GM18519 (cell line): ENCODE measurements around the gene CLPX.
"Not testable (repeated sequence)": the region's sequence is repeated elsewhere in the genome, so short reads cannot be mapped to it uniquely, and the experiment has no call there.

ENCODE experiments used
- ATAC-seq: cut with Tn5 transposase; IDR thresholded peaks from one replicate; pipeline ENCODE4 v1.9.1; 2021; ENCODE audit warnings: mild to moderate bottlenecking, moderate library complexity; ENCODE audit not compliant: unreplicated experiment, low FRiP score

Gene CLPX

DNA sequence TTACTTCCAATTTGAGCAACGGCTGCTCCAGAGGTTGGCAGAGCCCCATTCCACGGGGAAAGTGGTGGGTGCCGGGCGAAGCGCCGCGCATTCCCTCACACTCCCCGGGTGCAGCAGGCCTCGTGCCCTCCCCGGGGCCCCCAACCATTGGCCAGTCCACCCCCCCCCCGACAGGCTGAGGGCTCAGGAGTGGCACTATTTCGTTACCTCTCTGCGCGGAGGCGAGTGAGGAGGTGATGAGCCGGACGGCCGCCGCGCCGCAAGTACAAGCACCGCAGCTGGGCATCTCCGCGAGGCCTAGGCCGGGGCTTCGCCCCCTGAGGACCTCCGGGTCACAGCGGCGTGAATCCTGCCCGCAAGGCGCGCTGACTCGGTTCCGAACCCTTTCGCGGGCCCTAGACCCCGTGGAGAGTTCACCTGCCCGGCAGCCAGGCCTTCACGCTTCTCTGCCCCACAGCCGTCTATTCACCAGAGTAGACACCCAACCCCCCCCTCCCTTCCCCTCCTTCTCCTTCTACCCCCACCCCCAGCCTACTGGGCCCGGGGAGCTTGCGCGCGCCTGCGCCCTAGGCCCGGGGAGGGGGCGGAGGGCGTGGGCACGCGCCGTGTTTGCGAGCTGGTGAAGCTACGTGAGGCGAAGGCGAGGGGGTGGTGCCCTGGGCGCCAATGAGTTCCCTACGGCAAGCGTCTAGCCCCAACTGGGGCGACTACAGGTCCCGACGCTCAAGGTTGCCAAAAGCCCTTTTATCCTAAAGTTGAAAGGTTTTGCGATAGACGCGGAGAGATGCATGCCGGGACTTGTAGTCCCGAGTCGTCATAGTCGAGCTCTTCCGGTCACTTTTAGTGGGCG, at the start of gene CLPX:
Gene CLPX, minus strand, starts transcription at position 475 of the 850 bp plus-strand sequence. Its CDS starts 189 bp downstream, at position 286.
- peak; percentile 61 for ATAC-seq

DNA sequence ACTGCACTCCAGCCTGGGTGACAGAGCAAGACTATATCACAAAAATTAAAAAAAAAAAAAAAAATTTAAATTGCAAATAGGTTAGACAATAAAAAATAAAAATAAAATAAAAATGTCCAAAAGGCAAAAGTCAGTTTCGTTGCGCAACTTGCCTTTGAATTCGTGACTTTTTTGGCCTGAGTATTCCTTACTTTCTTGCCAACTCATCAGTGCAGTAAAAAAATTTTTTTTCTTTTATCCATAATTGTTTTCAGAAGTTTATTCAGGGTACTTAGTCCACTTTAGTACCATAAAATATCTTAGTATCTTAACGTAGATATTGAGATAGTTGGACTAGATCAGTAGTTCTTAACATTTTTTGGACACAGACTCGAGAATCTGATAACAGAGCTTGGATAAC, 48.6 kb upstream of the CLPX start:
- no peak for ATAC-seq

DNA sequence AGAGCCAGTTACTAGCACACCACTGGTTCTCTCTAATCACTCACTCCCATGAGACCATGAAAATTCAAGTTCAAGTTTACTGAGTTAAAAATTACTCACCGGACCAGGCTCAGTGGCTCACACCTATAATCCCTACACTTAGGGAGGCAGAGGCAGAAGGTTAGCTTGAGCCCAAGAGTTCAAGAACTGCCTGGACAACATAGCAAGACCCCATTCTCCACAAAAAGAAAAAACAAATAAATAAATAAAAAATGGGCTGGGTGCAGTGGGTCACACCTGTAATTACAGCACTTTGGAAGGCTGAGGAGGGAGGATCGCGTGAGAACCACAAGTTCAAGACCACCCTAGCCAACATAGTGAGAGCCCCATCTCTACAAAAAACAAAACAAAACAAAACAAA, 47.4 kb upstream of the CLPX start:
- no peak for ATAC-seq

DNA sequence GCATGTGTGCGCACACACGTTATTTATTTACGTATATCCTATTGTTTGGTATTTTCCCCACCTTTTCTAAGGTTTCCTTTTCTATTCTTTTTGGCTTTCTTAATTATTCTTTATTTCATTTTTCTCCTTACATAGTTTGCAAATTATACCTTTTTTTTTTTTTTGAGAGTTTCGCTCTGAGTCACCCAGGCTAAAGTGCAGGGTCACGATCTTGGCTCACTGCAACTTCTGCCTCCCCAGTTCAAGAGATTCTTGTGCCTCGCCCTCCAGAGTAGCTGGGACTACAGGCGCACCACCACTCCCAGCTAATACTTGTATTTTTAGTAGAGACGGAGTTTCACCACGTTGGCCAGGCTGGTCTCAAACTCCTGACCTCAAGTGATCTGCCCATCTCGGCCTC, 46.2 kb upstream of the CLPX start:
- no peak for ATAC-seq

DNA sequence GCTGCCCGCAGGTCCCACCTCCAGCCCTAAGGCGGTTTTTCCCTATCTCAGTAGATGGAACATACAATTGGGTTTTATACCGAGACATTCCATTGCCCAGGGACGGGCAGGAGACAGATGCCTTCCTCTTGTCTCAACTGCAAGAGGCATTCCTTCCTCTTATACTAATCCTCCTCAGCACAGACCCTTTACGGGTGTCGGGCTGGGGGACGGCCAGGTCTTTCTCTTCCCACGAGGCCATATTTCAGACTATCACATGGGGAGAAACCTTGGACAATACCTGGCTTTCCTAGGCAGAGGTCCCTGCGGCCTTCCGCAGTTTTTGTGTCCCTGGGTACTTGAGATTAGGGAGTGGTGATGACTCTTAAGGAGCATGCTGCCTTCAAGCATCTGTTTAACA, 41.8 kb upstream of the CLPX start:
- ATAC-seq, result not testable (repeated sequence)

DNA sequence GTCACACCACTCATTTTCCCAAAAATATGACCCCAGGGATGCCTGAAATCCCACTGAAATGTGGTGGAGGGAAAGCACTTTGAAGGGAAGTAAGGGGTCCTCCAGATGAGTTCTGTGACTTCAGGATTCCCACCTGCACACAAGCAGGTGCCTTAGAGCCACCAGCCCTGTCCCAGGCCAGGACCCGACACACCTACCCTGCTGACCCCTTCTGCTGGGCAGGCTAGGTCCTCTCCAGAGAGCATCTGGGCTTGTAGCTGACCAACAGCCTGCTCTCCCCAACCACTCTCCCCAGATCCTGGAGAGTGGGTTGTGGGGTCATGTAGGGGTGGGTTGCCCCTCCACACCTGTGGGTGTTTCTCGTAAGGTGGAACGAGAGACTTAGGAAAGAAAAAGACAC, 41.1 kb upstream of the CLPX start:
- ATAC-seq, result no peak

DNA sequence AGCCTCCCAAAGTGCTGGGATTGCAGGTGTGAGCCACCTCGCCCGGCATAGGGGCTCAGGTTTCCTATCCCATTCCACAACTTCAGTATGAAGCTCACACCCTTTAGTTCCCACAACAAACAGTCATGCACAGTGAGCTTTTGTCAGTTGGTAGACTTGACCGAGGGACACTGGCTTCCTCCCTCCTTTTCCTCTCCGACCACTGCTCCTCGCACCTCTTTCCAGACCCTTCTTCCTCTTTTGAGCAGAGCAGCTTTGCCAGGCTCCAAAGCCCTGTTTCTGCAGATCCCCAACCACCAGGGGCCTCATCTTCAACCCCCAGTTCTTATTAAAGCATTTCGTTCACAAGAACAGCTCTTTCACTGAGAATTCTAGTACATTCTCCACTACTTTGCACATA, 38.9 kb upstream of the CLPX start:
- no peak for ATAC-seq

DNA sequence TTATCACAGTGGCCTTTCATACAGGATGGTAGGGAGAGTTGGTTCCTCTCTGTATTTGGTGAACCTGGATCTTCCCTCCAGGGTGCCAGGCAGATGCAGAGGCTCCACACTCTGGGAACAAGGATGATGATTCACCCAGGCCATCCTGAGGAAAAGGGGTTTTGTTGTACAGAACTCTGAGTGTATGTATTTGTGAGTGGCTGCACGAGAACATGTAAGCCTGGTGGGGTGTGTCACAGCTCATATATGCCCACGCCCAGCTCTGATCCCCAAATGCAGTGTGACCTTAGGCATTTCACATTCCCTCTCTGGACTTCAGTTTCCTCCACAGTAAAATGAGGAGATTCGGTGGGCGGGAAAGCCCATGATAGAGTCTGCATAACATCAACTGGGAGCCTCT, 37.7 kb upstream of the CLPX start:
- ATAC-seq, result no peak

DNA sequence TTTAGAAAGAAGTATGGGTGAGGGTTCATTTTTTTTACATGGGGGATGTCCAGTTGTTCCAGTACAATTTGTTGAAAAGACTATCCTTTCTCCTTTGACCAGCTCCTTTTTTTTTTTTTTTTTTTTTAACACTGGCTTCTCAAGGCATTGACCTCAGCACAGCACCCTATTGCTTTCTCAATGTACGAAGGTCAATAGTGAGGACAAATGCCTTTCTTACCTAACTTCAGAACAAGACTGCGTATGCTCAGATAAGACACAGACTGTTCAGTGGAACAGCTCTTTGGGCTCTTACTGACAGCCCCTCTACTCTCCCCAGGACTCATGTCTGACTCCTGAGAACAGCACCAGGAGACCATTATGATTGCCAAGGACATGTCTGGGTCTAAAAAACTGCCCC, 36.6 kb upstream of the CLPX start:
- ATAC-seq, result no peak

DNA sequence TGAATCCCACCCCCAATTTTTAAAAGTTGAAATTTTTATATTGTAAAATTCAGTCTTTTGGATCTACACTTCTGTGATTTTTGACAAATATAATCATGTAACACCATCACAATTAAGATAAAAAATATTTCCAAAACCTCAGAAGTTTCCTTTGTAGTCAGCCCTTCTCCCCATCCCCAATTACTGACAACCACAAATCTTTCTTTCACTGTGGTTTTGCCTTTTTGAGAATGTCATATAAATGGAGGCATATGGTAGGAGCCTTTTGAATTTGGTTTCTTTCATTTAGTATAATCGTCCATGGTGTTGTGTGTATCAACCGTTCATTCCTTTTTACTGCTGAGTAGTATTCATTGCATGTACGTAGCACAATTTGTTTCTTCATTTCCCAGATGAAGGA, 34.0 kb upstream of the CLPX start:
- no peak for ATAC-seq

DNA sequence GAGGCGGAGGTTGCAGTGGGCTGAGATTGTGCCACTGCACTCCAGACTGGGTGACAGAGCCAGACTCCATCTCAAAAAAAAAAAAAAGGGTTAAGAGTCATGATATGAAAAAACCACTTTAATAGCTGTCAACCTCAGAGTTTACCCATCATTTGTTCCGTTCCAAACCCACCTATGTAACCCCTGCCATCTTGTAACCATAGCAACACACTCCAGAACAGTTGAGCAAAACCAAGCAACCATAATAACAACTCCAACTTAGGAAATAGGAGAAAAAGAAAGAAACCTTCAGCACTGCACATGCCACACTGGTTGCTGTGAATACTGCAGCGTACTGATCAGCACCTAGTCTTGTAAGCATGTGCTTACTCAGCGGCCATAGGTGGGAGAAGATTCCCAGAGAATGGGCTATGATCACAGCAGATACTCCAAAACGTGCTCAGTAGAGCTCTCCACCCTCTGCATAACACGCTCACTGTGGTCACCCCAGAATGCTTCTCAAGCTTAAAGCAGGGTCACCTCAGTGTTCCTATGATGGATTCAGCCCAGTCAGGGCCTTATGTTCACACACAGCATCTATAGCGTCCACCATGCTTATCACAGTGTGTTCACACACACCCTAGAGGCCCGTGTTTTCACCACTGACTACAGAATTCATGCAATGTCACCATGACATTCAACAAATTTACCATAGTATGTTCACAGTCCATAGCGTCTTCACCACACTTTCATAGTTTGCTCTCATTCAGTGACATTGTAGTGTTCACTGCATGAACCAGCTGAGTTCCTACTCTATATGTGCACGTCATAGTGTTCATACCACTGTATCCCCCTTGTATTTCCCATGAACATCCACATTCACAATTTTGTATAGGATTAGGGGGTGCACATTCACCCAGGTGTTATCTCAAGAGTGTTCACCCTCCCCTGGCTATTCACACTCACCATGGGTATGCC, 32.7 kb upstream of the CLPX start:
- no peak for ATAC-seq

DNA sequence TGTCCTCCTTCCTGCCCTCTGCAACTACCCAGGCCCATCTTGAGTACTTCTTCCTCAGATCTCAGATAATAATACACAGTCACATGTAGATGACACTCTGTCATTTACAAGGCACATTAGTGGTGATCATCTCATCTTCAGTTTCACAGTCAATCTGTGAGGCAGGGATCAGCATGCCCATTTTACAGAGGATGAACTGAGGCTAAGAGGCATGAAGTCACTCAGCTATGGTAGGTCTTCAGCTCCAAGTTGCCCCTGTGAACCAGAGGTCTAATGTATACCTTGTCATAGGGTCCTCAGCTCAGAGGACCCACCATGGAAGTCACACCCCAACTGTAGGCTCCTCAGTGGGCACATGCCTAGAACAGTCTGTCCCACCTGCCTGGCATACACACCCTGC, 30.4 kb upstream of the CLPX start:
- ATAC-seq, result no peak

DNA sequence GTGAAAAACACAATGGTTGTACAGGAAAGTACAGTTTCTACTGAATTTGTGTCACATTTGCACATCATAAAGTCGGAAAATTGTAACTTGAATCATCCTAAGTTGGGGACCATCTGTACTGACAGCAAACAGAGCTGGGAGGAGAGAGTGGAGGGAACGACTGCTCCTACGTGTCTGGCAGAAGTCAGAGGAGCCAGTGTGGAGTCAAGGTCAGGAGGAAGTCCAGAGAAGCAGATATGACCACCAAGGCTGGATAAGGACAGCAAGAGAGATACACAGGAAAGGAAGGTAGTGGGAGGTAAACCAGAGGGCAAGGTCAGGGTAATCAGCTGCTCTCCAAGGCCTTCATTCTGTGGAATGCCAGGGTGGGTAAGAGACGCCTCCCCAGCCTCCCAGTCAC, 28.9 kb upstream of the CLPX start:
- no peak for ATAC-seq

DNA sequence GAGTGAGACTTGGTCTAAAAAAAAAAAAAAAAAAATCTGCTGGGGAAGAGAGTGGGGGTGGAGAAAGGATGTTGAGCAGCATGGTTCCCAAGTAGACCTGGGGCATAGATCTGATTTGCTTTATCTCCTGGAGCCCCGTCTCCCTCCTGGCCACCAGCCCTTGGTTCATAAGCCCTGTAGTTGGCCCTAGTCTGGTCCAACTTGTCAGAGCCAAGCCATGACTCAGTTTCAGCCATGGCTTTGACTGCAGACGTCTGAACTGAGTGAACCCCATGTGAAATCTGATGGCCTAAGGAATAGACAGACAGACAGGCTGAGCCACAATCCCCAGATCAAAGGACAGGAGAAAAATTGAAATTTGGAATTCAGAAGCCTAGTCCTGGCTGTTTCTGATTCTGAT, 28.1 kb upstream of the CLPX start:
- ATAC-seq, result no peak

DNA sequence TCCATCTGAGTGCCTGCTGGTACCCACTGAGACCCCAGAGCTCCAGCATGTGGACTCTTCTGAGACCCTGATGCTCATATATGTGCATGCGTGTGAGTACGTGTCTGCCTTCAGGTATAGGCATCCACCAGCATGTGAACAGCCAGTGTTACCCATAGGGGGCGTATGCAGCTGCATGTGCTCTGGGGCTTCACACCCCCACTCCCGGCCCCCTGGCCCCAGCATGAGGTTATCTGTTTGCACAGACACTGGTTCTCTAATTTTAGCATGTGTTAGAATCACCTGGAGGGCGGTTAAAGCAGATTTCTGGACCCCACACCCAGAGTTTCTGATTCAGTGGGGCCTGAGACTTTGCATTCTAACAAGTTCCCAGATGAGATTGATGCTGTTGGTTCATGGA, 27.0 kb upstream of the CLPX start:
- ATAC-seq, result no peak

DNA sequence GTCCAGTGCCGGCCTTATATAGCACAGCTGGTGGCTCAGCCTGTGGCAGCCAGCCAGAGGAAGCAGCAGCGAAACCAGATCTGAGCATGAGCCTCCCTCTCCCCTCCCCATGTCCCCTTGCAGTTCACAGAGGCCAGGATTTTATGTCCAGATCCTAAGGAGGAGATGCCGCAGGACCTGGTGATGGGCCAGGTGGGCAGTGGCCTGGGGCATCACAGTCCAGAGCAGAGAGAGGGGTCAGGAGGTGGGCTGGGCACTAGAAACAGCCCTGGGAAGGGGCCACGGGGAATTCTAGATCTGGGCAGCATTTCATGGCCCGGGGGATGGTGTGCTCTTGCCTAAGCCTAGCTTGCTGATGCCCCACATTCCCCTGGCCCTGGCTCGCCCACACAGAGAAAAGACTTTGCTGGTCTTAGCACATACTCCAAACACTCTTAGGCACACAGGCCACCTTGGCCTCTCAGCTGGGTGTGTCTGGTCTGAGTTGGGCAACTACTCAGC, 26.4 kb upstream of the CLPX start:
- no peak for ATAC-seq

DNA sequence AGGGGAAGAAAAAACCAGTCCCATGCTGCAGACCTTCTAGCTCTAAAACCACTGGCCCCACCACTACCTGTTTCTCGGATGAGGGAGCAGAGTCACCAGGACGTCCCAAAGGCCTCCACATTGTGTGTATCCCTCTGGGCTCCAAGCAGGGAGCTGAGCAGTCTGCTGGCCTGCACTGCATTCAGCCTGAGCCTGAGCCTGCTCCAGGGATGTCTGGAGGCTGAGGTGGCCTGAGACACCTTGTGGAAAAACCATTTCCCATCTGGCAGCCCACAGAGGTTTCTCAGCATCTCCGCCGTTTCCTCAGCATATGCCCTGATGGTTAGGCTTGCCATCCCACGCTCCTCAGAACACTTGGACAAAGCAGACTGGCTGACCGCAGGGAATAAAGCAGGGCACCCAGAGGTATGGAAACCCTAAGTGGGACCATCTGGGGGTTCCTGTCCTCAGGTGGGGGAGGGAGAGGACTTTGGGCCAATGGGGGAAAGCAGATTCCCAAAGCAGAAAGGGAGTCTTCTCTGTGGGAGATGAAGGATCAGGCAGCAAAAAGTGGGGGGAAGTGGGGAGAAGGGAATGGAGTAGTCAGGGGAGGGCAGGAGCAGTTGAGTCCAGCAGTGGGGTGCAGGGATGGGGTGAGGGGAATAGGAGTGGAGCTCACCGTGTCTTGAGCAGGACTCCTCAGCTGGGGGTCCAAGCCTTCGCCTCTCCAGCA, 25.8 kb upstream of the CLPX start, which contains the start of gene CILP:
Gene CILP, minus strand, starts transcription at position 704 of the 712 bp plus-strand sequence. CDS start 1,718 bp downstream, outside the sequence.
- ATAC-seq, result no peak

DNA sequence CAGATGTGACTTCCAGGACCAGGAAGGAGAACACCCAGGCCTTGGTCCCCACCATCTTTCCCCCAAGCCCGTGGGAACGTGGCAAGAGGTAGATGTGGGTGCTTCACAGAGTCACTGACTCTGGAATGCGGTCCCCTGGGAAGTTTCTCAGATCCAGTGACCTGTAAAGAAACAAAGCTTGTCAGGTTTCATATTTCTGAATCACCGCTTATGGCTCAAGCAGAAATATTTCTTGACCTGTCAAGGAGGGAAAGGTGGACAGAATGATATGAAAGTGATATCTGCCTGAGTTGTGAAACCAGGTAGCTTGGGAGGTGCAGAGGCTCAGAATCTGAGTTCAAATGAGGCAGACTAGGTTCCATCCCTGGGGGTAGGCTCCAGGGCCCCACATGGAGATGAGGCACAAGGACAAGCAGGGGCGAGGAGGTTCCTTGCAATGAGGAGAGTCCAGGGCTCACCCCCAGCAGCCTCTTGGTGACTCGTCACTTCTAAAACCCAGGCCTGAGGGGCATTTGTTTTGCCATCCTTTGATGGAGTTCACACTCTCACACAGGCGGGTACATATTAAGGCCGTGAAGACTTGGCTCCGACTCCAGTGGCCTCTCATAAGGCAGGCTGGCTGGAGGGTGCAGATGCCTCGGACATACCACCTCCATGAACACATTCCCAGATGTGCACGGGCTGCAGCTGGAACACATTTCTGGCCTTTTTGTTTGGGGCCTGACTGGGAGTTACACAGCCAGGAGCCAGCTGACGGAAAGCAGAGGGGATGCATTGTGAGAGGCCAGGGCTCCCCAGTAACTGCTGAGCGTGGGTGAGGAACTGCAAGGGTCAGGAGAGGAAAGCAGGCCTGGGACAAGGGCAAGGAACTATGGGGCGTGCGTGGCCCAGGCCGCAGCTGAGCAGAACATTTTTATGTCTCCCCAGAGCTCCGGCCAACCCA, 24.8 kb upstream of the CLPX start:
- no peak for ATAC-seq

DNA sequence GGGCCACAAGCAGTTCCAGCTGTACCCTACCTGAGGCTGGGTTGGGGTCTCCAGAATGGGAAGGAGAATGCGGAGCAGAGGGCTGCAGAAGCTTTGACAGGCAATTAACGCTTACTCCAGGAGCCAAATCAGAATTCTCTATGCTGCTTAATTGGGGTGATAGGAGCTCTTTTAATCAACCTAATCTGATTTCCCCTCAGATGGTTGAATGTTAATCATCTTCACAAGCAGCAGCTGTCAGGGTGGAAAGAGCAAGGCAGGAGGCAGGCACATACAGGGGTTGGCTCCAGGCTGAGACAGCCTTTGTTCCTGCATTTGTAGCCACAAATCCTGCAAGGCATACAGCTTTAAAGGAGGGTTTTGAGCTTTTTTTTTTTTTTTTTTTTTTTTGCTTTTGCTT, 23.5 kb upstream of the CLPX start:
- ATAC-seq, result no peak
